SU-DHL-6 (cell line): Measurements from ENCODE around the gene IFNA14.

Source experiments
- H2AFZ ChIP-seq: fragments of 200-600 bp; sonication (generic); 2 replicates; pipeline ENCODE4 v1.6.1; 2014; ENCODE audit warnings: low read depth, mild to moderate bottlenecking, moderate library complexity, mixed read lengths, antibody characterized with exemption, low read length; ENCODE audit not compliant: severe bottlenecking
- H3F3A ChIP-seq: fragments of 200-600 bp; shearing (Covaris generic); 2 replicates; pipeline ENCODE4 v1.6.0; 2016; ENCODE audit warnings: antibody characterized with exemption, mild to moderate bottlenecking; ENCODE audit not compliant: insufficient read depth
- H3K27ac ChIP-seq: fragments of 200-600 bp; sonication (generic); 2 replicates; pipeline ENCODE4 v1.5.1; 2016; ENCODE audit warnings: low read depth, mild to moderate bottlenecking, low read length, moderate library complexity, mixed read lengths
- H3K27me3 ChIP-seq: fragments of 200-600 bp; sonication (generic), shearing (Covaris generic); 2 replicates; pipeline ENCODE4 v1.6.0; 2014; ENCODE audit warnings: mild to moderate bottlenecking, low read length
- H3K36me3 ChIP-seq: fragments of 200-600 bp; sonication (generic); 2 replicates; pipeline ENCODE4 v1.6.1; 2014; ENCODE audit warnings: mild to moderate bottlenecking, low read length, mixed read lengths
- H3K4me2 ChIP-seq: fragments of 300-600, 200-600 bp; shearing (Covaris generic), sonication (generic); 2 replicates; pipeline ENCODE4 v1.6.0; 2014; ENCODE audit warnings: low read length, low read depth, mild to moderate bottlenecking; ENCODE audit not compliant: poor library complexity, severe bottlenecking
- H3K4me3 ChIP-seq: fragments of 200-600 bp; sonication (generic); 2 replicates; pipeline ENCODE4 v1.5.1; 2014; ENCODE audit warnings: antibody characterized with exemption, low read length, mild to moderate bottlenecking, mixed read lengths; ENCODE audit not compliant: insufficient read depth, poor library complexity, severe bottlenecking
- H3K79me2 ChIP-seq: fragments of 200-600 bp; sonication (generic); 2 replicates; pipeline ENCODE4 v1.6.1; 2014; ENCODE audit warnings: mild to moderate bottlenecking, low read length, moderate library complexity; ENCODE audit not compliant: insufficient read depth
- H3K9ac ChIP-seq: fragments of 200-600 bp; sonication (generic); 2 replicates; pipeline ENCODE4 v1.7.0; 2014; ENCODE audit warnings: mild to moderate bottlenecking, low read length
- H3K9me2 ChIP-seq: fragments of 200-600 bp; sonication (generic); replicated peaks from 2 replicates; pipeline ENCODE4 v1.6.1; 2014; ENCODE audit warnings: low read length; ENCODE audit not compliant: insufficient read depth
- H3K9me3 ChIP-seq: fragments of 200-600 bp; sonication (generic); 2 replicates; pipeline ENCODE4 v1.6.1; 2014; ENCODE audit warnings: low read length, mixed read lengths; ENCODE audit not compliant: insufficient read depth
- H4K20me1 ChIP-seq: fragments of 200-600 bp; sonication (generic); 2 replicates; pipeline ENCODE4 v1.6.1; 2014; ENCODE audit warnings: low read depth, mild to moderate bottlenecking, antibody characterized with exemption, low read length, moderate library complexity, mixed read lengths
- CTCF ChIP-seq: fragments of 200-600 bp; sonication (generic); IDR thresholded peaks from one replicate; pipeline ENCODE4 v1.5.1; 2017; ENCODE audit warnings: antibody characterized with exemption, mild to moderate bottlenecking, low read length, moderate library complexity; ENCODE audit not compliant: insufficient read depth, poor library complexity, severe bottlenecking
- EZH2phosphoT487 ChIP-seq: fragments of 200-600 bp; sonication (generic), shearing (Covaris generic); conservative IDR thresholded peaks from 2 replicates; pipeline ENCODE4 v1.6.1; 2018; ENCODE audit warnings: mild to moderate bottlenecking, antibody characterized with exemption, low read length, moderate library complexity, mixed read lengths

IFNA14 gene

GRCh38 chr9:21266733-21267484 lies 27.1 kb upstream of the IFNA14 start:
- Histone ChIP-seq H3K4me2 (no peak overlapping the region), H3K9me2 (no peaks in the 10 kb centered on the region), H3F3A (no peaks in the 10 kb centered on the region), H3K9ac (no peak overlapping the region), H2AFZ (no peak overlapping the region), H3K36me3 (no peaks in the 10 kb centered on the region), H3K9me3 (no peaks in the 10 kb centered on the region), H4K20me1 (no peaks in the 10 kb centered on the region), H3K27ac (no peak overlapping the region), H3K27me3 (no peaks in the 10 kb centered on the region), H3K4me3 (no peak overlapping the region), H3K79me2 (no peaks in the 10 kb centered on the region)
- TF ChIP-seq EZH2phosphoT487 (no peak), CTCF (no peak)

GRCh38 chr9:21265421-21266189 lies 25.8 kb upstream of the IFNA14 start:
- H3K9me2 ChIP-seq: no peaks in the 10 kb centered on the region
- H2AFZ ChIP-seq: no peak overlapping the region
- no peak overlapping the region for H3K4me2 ChIP-seq
- H3K9me3 ChIP-seq: no peaks in the 10 kb centered on the region
- H4K20me1 ChIP-seq: no peaks in the 10 kb centered on the region
- no peak overlapping the region for H3K4me3 ChIP-seq
- H3F3A ChIP-seq: no peaks in the 10 kb centered on the region
- H3K79me2 ChIP-seq: no peaks in the 10 kb centered on the region
- H3K9ac ChIP-seq: no peak overlapping the region
- no peaks in the 10 kb centered on the region for H3K27me3 ChIP-seq
- H3K27ac ChIP-seq: no peak overlapping the region
- TF ChIP-seq CTCF (no peak), EZH2phosphoT487 (no peak)
- no peaks in the 10 kb centered on the region for H3K36me3 ChIP-seq

DNA sequence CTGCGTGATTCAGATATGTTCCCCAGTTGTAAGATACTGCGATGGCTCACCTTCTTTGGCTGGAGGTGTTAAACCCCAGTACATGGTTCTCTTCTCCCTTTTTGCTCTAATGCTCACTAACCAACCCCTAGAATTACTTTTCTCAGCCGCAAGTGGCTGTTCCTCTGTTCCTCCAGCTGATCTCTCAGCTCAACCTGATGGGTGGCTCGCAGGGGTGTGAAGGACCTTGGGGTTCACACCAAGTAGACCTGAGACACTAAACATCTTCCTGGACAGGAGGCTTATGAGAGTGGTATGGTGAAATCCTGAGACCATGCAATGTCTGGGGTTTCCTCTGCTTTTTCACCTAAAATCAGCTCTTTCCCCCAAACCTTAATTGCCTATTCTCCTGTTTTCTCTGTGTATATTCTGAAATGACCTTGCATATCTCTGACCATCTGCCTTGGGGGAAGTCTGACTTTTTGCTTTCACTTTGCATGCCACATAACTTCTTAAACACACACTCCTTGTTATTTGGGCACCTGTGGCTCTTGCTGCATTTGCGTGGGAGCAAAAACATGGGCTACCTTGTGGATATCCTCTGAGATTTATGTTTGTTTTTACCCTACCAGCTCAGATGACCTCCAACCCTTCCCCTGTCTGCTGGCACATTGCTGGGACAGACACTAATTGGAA lies 15.9 kb upstream of the IFNA14 start:
- Histone ChIP-seq H3K79me2 (no peaks in the 10 kb centered on the region), H3K9me3 (no peaks in the 10 kb centered on the region), H3K4me3 (no peak overlapping the region), H3K9ac (no peak overlapping the region), H2AFZ (no peak overlapping the region), H3K27ac (no peak overlapping the region), H3K4me2 (no peak overlapping the region), H3K36me3 (no peaks in the 10 kb centered on the region), H3F3A (no peaks in the 10 kb centered on the region), H4K20me1 (no peaks in the 10 kb centered on the region), H3K27me3 (no peaks in the 10 kb centered on the region), H3K9me2 (no peaks in the 10 kb centered on the region)
- TF ChIP-seq EZH2phosphoT487 (no peak), CTCF (no peak)
